HG03378 (cell line): ENCODE results near the gene C4BPB.

Source experiments
- ATAC-seq: cut with Tn5 transposase; IDR thresholded peaks from one replicate; pipeline ENCODE4 v1.9.1; 2021; ENCODE audit warnings: mild to moderate bottlenecking, moderate library complexity; ENCODE audit not compliant: unreplicated experiment

C4BPB gene

GRCh38 chr1:207130252-207131036 is 41.8 kb downstream of the C4BPB start:
- no peak for ATAC-seq

- ATAC-seq, result no peak
Observed at GRCh38 chr1:207131163-207131562, 42.5 kb downstream of the C4BPB start.

GRCh38 chr1:207134581-207134980 is 45.9 kb downstream of the C4BPB start:
- ATAC-seq, result no peak

GRCh38 chr1:207139616-207140015 is 51.0 kb downstream of the C4BPB start:
- no peak for ATAC-seq

- ATAC-seq, result no peak
Observed at GRCh38 chr1:207140536-207140935, 51.9 kb downstream of the C4BPB start.

GRCh38 chr1:207145401-207146058 is 56.9 kb downstream of the C4BPB start:
- ATAC-seq, result no peak
